K562 (cell line): ENCODE results near the gene RAB6C. TPM values are rescaled to one million over a fixed set of nuclear protein-coding genes. Genes with fewer than 3 reads are reported as not detected.
"Not testable (repeated sequence)": the region's sequence is repeated elsewhere in the genome, so short reads cannot be mapped to it uniquely, and the experiment has no call there.

ENCODE experiments used
- ATAC-seq: fragments of 200-7000 bp; cut with Tn5 transposase; 3 replicates; pipeline ENCODE4 v1.9.1; 2020; ENCODE audit warnings: moderate library complexity
- BruUV-seq: library from RNA; stranded (reverse); fragments of 400-500 nt; replicated peaks from 2 replicates; lab custom pipeline; 2021; lab: Mats Ljungman, UMichigan
- CTCF ChIA-PET: fragments of 300-600 bp; formaldehyde crosslinking; extraction: SDS; loops from one replicate; lab custom pipeline; 2021; ENCODE audit warnings: low intra/inter-chr PET ratio; lab: Yijun Ruan, JAX
- POLR2A ChIA-PET: fragments of 300-600, 350-650 bp; sonication (Branson Sonifier 250); formaldehyde crosslinking; extraction: SDS; loops from one replicate; lab custom pipeline; 2021; ENCODE audit warnings: antibody characterized with exemption, inconsistent platforms; lab: Yijun Ruan, JAX
- DNase-seq, 4 experiments: peaks; one replicate each; pipeline versions ENCODE4 v3.0.0 to v3.0.0-alpha.2; 2011 to 2018; ENCODE audit warnings: low spot score in 3 of 4, mixed read lengths in 3 of 4; ENCODE audit errors: extremely low read depth in 1 of 4
- FAIRE-seq: peaks from 2 replicates; lab custom pipeline; 2011; peaks lifted over from hg19 to GRCh38; lab: Jason Lieb, UNC
- H2AFZ ChIP-seq: 2 replicates; pipeline ENCODE4 v1.6.0; 2011; ENCODE audit warnings: low read depth, low read length, control low read depth, inconsistent platforms
- H3K27ac ChIP-seq: fragments of 200-600 bp; 3 replicates; pipeline ENCODE4 v1.8.0; 2011; ENCODE audit warnings: low read depth, mild to moderate bottlenecking, control low read depth, inconsistent platforms, low read length, moderate library complexity, mixed read lengths; ENCODE audit errors: extremely low read depth
- H3K27me3 ChIP-seq, 2 experiments: fragments of 300-600 bp in 1 of 2; 2 replicates in 1 of 2; 3 replicates in 1 of 2; pipeline versions ENCODE4 v1.6.0 to v1.8.0; 2011; ENCODE audit warnings: inconsistent platforms in 2 of 2, low read length in 2 of 2, mild to moderate bottlenecking in 1 of 2, mixed read lengths in 1 of 2, moderate library complexity in 1 of 2; ENCODE audit not compliant: control insufficient read depth in 2 of 2, insufficient read depth in 2 of 2
- H3K36me3 ChIP-seq: fragments of 300-600 bp; 3 replicates; pipeline ENCODE4 v1.8.0; 2011; ENCODE audit warnings: mild to moderate bottlenecking, low read length, inconsistent platforms; ENCODE audit not compliant: control insufficient read depth, insufficient read depth
- H3K4me1 ChIP-seq, 2 experiments: fragments of 200-600 bp in 1 of 2; replicated peaks in 1 of 2; 2 replicates in 1 of 2; 3 replicates in 1 of 2; pipeline versions ENCODE4 v1.5.1 to v1.8.0; 2011; ENCODE audit warnings: inconsistent platforms in 2 of 2, low read length in 2 of 2, mild to moderate bottlenecking in 1 of 2, mixed read lengths in 1 of 2, moderate library complexity in 1 of 2; ENCODE audit not compliant: control insufficient read depth in 2 of 2, insufficient read depth in 2 of 2
- H3K4me2 ChIP-seq: 2 replicates; pipeline ENCODE4 v1.6.1; 2011; ENCODE audit warnings: low read length, control low read depth, inconsistent platforms, mixed read lengths; ENCODE audit not compliant: insufficient read depth
- H3K4me3 ChIP-seq: fragments of 200-600 bp; sonication (generic), shearing (Covaris generic); 2 replicates; pipeline ENCODE4 v1.5.1; 2016; ENCODE audit warnings: control low read depth, inconsistent platforms
- H3K79me2 ChIP-seq: fragments of 200-600 bp; 3 replicates; pipeline ENCODE4 v1.8.0; 2011; ENCODE audit warnings: low read length, inconsistent platforms; ENCODE audit not compliant: control insufficient read depth, insufficient read depth
- H3K9ac ChIP-seq, 2 experiments: 2 replicates each; pipeline versions ENCODE4 v1.6.0 to v1.6.1; 2011; ENCODE audit warnings: low read depth in 2 of 2, low read length in 2 of 2, control low read depth in 1 of 2, inconsistent platforms in 1 of 2, mild to moderate bottlenecking in 1 of 2, mixed read lengths in 1 of 2; ENCODE audit not compliant: insufficient read depth in 1 of 2
- H3K9me1 ChIP-seq: one replicate; pipeline ENCODE4 v1.6.0; 2011; ENCODE audit warnings: inconsistent platforms, mild to moderate bottlenecking, low read length, moderate library complexity; ENCODE audit not compliant: control insufficient read depth, insufficient read depth
- H3K9me3 ChIP-seq: replicated peaks from 2 replicates; pipeline ENCODE4 v1.5.1; 2011; ENCODE audit warnings: low read depth, low read length, inconsistent platforms; ENCODE audit not compliant: control insufficient read depth, insufficient read depth
- H4K20me1 ChIP-seq: replicated peaks from 2 replicates; pipeline ENCODE4 v1.6.1; 2011; ENCODE audit warnings: low read length, inconsistent platforms, mixed read lengths; ENCODE audit not compliant: control insufficient read depth, insufficient read depth
- CHD2 ChIP-seq: IDR thresholded peaks from 2 replicates; pipeline ENCODE4 v1.6.1; 2011; ENCODE audit warnings: low read depth, low read length
- CREB3 ChIP-seq: fragments of 450-650 bp; conservative IDR thresholded peaks from 2 replicates; pipeline ENCODE4 v1.6.1; 2016; ENCODE audit warnings: missing genetic modification characterization, low read depth, mild to moderate bottlenecking, missing compliant biosample characterization, moderate library complexity
- HMG20A ChIP-seq: fragments of 450-650 bp; formaldehyde crosslinking; conservative IDR thresholded peaks from 2 replicates; pipeline ENCODE4 v1.4.0; 2020; ENCODE audit warnings: mild to moderate bottlenecking, mixed read lengths
- WGBS: fragments of 100-300 bp; shearing (Covaris generic); methylation state at CpG from one replicate; pipeline ENCODE4 v1.1.6; 2016; ENCODE audit warnings: low coverage, mixed read lengths; ENCODE audit not compliant: insufficient coverage; ENCODE audit errors: missing lambda C conversion rate; 5-methylcytosine and 5-hydroxymethylcytosine counted together
- in situ Hi-C: fragments of 300-500 bp; cut with MboI; formaldehyde crosslinking; loops from 4 replicates; pipeline ENCODE4 v1.15.0; 2018; ENCODE audit warnings: inconsistent platforms, mixed read lengths
- intact Hi-C: fragments of 100-400 bp; cut with micrococcal nuclease; formaldehyde crosslinking; loops from 2 replicates; pipeline ENCODE4 v1.14.2; 2022
- polyA plus RNA-seq, 8 experiments: library from polyadenylated mRNA; depleted of rRNA in 4 of 8; stranded (reverse) in 5 of 8; unstranded in 3 of 8; fragments of >200 nt; fragmentation: Nextera tagmentation in 2 of 8; fragmentation: Illumina TruSeq in 1 of 8; extraction: Ambion mirVana in 2 of 8; extraction: Trizol in 1 of 8; gene quantifications; 2 replicates each; pipeline versions ENCODE4 v1.2.1 to v1.2.3, GENCODE V29; 2011 to 2014; ENCODE audit warnings: inconsistent platforms in 1 of 8, missing spikeins in 1 of 8
- total RNA-seq, 7 experiments: library from RNA; depleted of rRNA in 6 of 7; stranded (reverse); fragments of >200 nt in 6 of 7; fragmentation: Illumina TruSeq in 2 of 7; extraction: Trizol in 2 of 7; gene quantifications; 2 replicates each; pipeline versions ENCODE4 v1.2.1 to v1.2.3, GENCODE V29; 2011 to 2021; ENCODE audit warnings: low replicate concordance in 1 of 7

Gene RAB6C
- total and polyA plus RNA-seq, 9 of the 15 experiments (the other 6 are each of a cell fraction or from before 2014, with no cell fraction given), result not detected

- ATAC-seq, result no peak
- POLR2A ChIA-PET, result interaction anchor here (0.7 kb wide), 1 partner anchor 67 kb away, joined by 3 read pairs; no protein-coding TSS in a partner anchor
- 4% methylated on average over 2 of the region's 2 CpGs for WGBS
These were observed 5.0 kb downstream of the RAB6C start for GRCh38 chr2:129984426-129984825.

GRCh38 chr2:129992415-129993006, 13.0 kb downstream of the RAB6C start:
- H2AFZ ChIP-seq, BruUV-seq, H3K9ac ChIP-seq, H4K20me1 ChIP-seq, H3K27ac ChIP-seq, H3K9me3 ChIP-seq, H3K79me2 ChIP-seq, H3K27me3 ChIP-seq, H3K36me3 ChIP-seq, H3K4me3 ChIP-seq, intact Hi-C loops, CTCF ChIA-PET, DNase-seq, H3K4me1 ChIP-seq, in situ Hi-C loops, ATAC-seq, POLR2A ChIA-PET, H3K4me2 ChIP-seq, H3K9me1 ChIP-seq, FAIRE-seq: not testable (repeated sequence)
- WGBS, result 0% methylated on average over 4 of the region's 49 CpGs

More at GRCh38 chr2:129984426-129984825, 5.0 kb downstream of the RAB6C start:
- Histone ChIP-seq H3K27ac (no peak overlapping the region), H3K36me3 (no peaks in the 10 kb centered on the region), H3K4me2 (no peak overlapping the region), H4K20me1 (no peaks in the 10 kb centered on the region), H3K79me2 (no peaks in the 10 kb centered on the region), H3K4me3 (no peak overlapping the region), H3K4me1 (peaks cover 0 to 5% of the 10 kb centered on the region in 2 experiments; a peak in 1 of 5 replicates), H3K9me3 (no peaks in the 10 kb centered on the region), H2AFZ (no peak overlapping the region), H3K27me3 (no peaks in the 10 kb centered on the region), H3K9ac (no peak overlapping the region), H3K9me1 (no peaks in the 10 kb centered on the region)
- FAIRE-seq (no peak), DNase-seq (no peak)
- intact Hi-C loops (no loop called here), in situ Hi-C loops (loop anchor here (5.0 kb wide), 1 partner anchor 1378 kb away; the partner anchor contains the start of gene RAB6D)
- no TSS peak for BruUV-seq
- CTCF ChIA-PET, result no interaction called here
- TF ChIP-seq CREB3 (tag) (no peak), CHD2 (no peak), HMG20A (CRISPR knock-in tag) (no peak)

- H3K4me1 ChIP-seq, ATAC-seq, H3K9me1 ChIP-seq, DNase-seq, in situ Hi-C loops, H3K27me3 ChIP-seq, H3K27ac ChIP-seq, H3K9ac ChIP-seq, H3K79me2 ChIP-seq, BruUV-seq, H2AFZ ChIP-seq, H3K9me3 ChIP-seq, intact Hi-C loops, POLR2A ChIA-PET, FAIRE-seq, H3K36me3 ChIP-seq, H3K4me3 ChIP-seq, H3K4me2 ChIP-seq, H4K20me1 ChIP-seq: not testable (repeated sequence)
- CTCF ChIA-PET, result interaction anchor here (0.6 kb wide), 1 partner anchor 1022 kb away, joined by 3 read pairs; no protein-coding TSS in a partner anchor
- WGBS, result 3% methylated on average over 14 of the region's 20 CpGs
These were observed 13.7 kb downstream of the RAB6C start for GRCh38 chr2:129993151-129993550.
